Measurements from ENCODE around the gene VKORC1L1. TPM values are rescaled to one million over a fixed set of nuclear protein-coding genes. Genes with fewer than 3 reads are reported as not detected.
"Not testable (repeated sequence)": the region's sequence is repeated elsewhere in the genome, so short reads cannot be mapped to it uniquely, and the experiment has no call there.

The VKORC1L1 gene
- total RNA-seq, 1 donor from 2014 or later, result 12.7 TPM

GRCh38 chr7:65884983-65885382 lies 12.1 kb downstream of the VKORC1L1 start:
- DNase-seq (ENCODE audit: low read depth), result not testable (repeated sequence)

GRCh38 chr7:65885533-65885932 lies 12.7 kb downstream of the VKORC1L1 start:
- DNase-seq (ENCODE audit: low read depth), result not testable (repeated sequence)

GRCh38 chr7:65888434-65889156 lies 15.7 kb downstream of the VKORC1L1 start:
- not testable (repeated sequence) for DNase-seq (ENCODE audit: low read depth)

- DNase-seq (ENCODE audit: low read depth), result not testable (repeated sequence)
Measured at GRCh38 chr7:65889722-65890121, 16.8 kb downstream of the VKORC1L1 start.

GRCh38 chr7:65892161-65892560 lies 19.3 kb downstream of the VKORC1L1 start:
- DNase-seq (ENCODE audit: low read depth), result no peak

- no peak for DNase-seq (ENCODE audit: low read depth)
Measured at GRCh38 chr7:65892835-65893234, 20.0 kb downstream of the VKORC1L1 start.

- DNase-seq (ENCODE audit: low read depth), result no peak
Measured at GRCh38 chr7:65896279-65896870, 23.5 kb downstream of the VKORC1L1 start.

GRCh38 chr7:65897289-65897688 lies 24.4 kb downstream of the VKORC1L1 start:
- not testable (repeated sequence) for DNase-seq (ENCODE audit: low read depth)

- not testable (repeated sequence) for DNase-seq (ENCODE audit: low read depth)
Measured at GRCh38 chr7:65898677-65899447, 26.0 kb downstream of the VKORC1L1 start.

- DNase-seq (ENCODE audit: low read depth), result no peak
Measured at GRCh38 chr7:65902306-65902705, 29.4 kb downstream of the VKORC1L1 start.

- DNase-seq (ENCODE audit: low read depth), result no peak
Measured at GRCh38 chr7:65907501-65908198, 34.8 kb downstream of the VKORC1L1 start.

GRCh38 chr7:65910237-65910636 lies 37.4 kb downstream of the VKORC1L1 start:
- peak; percentile 18 for DNase-seq (ENCODE audit: low read depth)

GRCh38 chr7:65912237-65912636 lies 39.4 kb downstream of the VKORC1L1 start:
- no peak for DNase-seq (ENCODE audit: low read depth)

GRCh38 chr7:65915921-65916657 lies 43.2 kb downstream of the VKORC1L1 start:
- DNase-seq (ENCODE audit: low read depth), result no peak

- DNase-seq (ENCODE audit: low read depth), result no peak
Measured at GRCh38 chr7:65923316-65923715, 50.4 kb downstream of the VKORC1L1 start.

GRCh38 chr7:65924193-65924592 lies 51.3 kb downstream of the VKORC1L1 start:
- no peak for DNase-seq (ENCODE audit: low read depth)

GRCh38 chr7:65925040-65925439 lies 52.2 kb downstream of the VKORC1L1 start:
- DNase-seq (ENCODE audit: low read depth), result no peak

- DNase-seq (ENCODE audit: low read depth), result no peak
Measured at GRCh38 chr7:65926588-65926987, 53.7 kb downstream of the VKORC1L1 start.

- no peak for DNase-seq (ENCODE audit: low read depth)
Measured at GRCh38 chr7:65927489-65928448, 54.9 kb downstream of the VKORC1L1 start.

- DNase-seq (ENCODE audit: low read depth), result no peak
Measured at GRCh38 chr7:65931685-65932084, 58.8 kb downstream of the VKORC1L1 start.

All from myocyte (in vitro differentiated cells).